OCI-LY3 (cell line): Measurements from ENCODE around the gene RHBDL3.

Experiments
- H2AFZ ChIP-seq: fragments of 200-600, 300-600 bp; shearing (Covaris generic); 2 replicates; pipeline ENCODE4 v1.6.0; 2014; ENCODE audit warnings: antibody characterized with exemption, low read depth, low read length
- H3K27ac ChIP-seq: fragments of 200-600, 300-600 bp; sonication (generic); 2 replicates; pipeline ENCODE4 v1.5.1; 2014; ENCODE audit warnings: mild to moderate bottlenecking, low read length, moderate library complexity, mixed read lengths
- H3K27me3 ChIP-seq: fragments of 200-600, 300-600 bp; sonication (generic); 2 replicates; pipeline ENCODE4 v1.6.1; 2014; ENCODE audit warnings: low read depth, low read length, mixed read lengths
- H3K36me3 ChIP-seq: fragments of 200-600, 300-600 bp; sonication (generic); replicated peaks from 2 replicates; pipeline ENCODE3; 2014; ENCODE audit warnings: low read depth, low read length, mixed read lengths
- H3K4me1 ChIP-seq: fragments of 300-600, 200-600 bp; sonication (generic); 2 replicates; pipeline ENCODE4 v1.6.1; 2014; ENCODE audit warnings: low read length, mixed read lengths
- H3K4me2 ChIP-seq: fragments of 200-600, 300-600 bp; sonication (generic); 2 replicates; pipeline ENCODE4 v1.6.1; 2014; ENCODE audit warnings: low read length, mixed read lengths
- H3K4me3 ChIP-seq: fragments of 300-600, 200-600 bp; sonication (generic); 2 replicates; pipeline ENCODE4 v1.5.1; 2014; ENCODE audit warnings: antibody characterized with exemption, mild to moderate bottlenecking, low read length, moderate library complexity
- H3K79me2 ChIP-seq: fragments of 300-600, 200-600 bp; shearing (Covaris generic); 2 replicates; pipeline ENCODE4 v1.6.1; 2014; ENCODE audit warnings: mild to moderate bottlenecking, low read length, mixed read lengths
- H3K9ac ChIP-seq: fragments of 300-600, 200-600 bp; shearing (Covaris generic); 2 replicates; pipeline ENCODE4 v1.6.0; 2014; ENCODE audit warnings: mild to moderate bottlenecking, low read length, moderate library complexity
- H3K9me3 ChIP-seq: fragments of 200-600, 300-600 bp; shearing (Covaris generic); 2 replicates; pipeline ENCODE4 v1.6.1; 2014; ENCODE audit warnings: low read length, mixed read lengths; ENCODE audit not compliant: insufficient read depth
- H4K20me1 ChIP-seq: fragments of 200-600, 300-600 bp; sonication (generic); 2 replicates; pipeline ENCODE4 v1.6.1; 2016; ENCODE audit warnings: low read length, mixed read lengths; ENCODE audit not compliant: insufficient read depth
- CTCF ChIP-seq: fragments of 200-600, 300-600 bp; sonication (generic); IDR thresholded peaks from 2 replicates; pipeline ENCODE4 v1.5.1; 2014; ENCODE audit warnings: antibody characterized with exemption, low read length, low read depth
- EZH2phosphoT487 ChIP-seq: fragments of 200-600 bp; shearing (Covaris generic); IDR thresholded peaks from 2 replicates; pipeline ENCODE4 v1.6.1; 2018; ENCODE audit warnings: antibody characterized with exemption, mixed run types, low read depth

RHBDL3 gene

GRCh38 chr17:32266051-32266388, 388 bp downstream of the RHBDL3 start:
- TF ChIP-seq CTCF (no peak), EZH2phosphoT487 (no peak)
- Histone ChIP-seq H2AFZ (no peak overlapping the region), H3K9me3 (no peaks in the 10 kb centered on the region), H3K79me2 (no peaks in the 10 kb centered on the region), H3K9ac (peak overlapping the region; percentile 11), H3K4me2 (peak overlapping the region; percentile 99), H4K20me1 (peaks cover 25% of the 10 kb centered on the region), H3K27ac (no peak overlapping the region), H3K4me1 (peaks cover 20% of the 10 kb centered on the region), H3K4me3 (peak overlapping the region; percentile 80), H3K36me3 (no peaks in the 10 kb centered on the region), H3K27me3 (peaks cover 89% of the 10 kb centered on the region)

GRCh38 chr17:32266389-32267301, 1.0 kb downstream of the RHBDL3 start:
- no peaks in the 10 kb centered on the region for H3K9me3 ChIP-seq
- H3K27me3 ChIP-seq, result peaks cover 89% of the 10 kb centered on the region
- H3K36me3 ChIP-seq, result no peaks in the 10 kb centered on the region
- no peak overlapping the region for H2AFZ ChIP-seq
- no peak overlapping the region for H3K27ac ChIP-seq
- peaks cover 28% of the 10 kb centered on the region for H4K20me1 ChIP-seq
- peak overlapping the region; percentile 80 for H3K4me3 ChIP-seq
- H3K9ac ChIP-seq, result peak overlapping the region; percentile 11
- no peak for TF ChIP-seq CTCF
- peak; percentile 69; the same call in 1 of the 2 replicates for TF ChIP-seq EZH2phosphoT487
- H3K4me2 ChIP-seq, result peak overlapping the region; percentile 99
- peaks cover 20% of the 10 kb centered on the region for H3K4me1 ChIP-seq
- no peaks in the 10 kb centered on the region for H3K79me2 ChIP-seq

GRCh38 chr17:32267690-32268205, 2.1 kb downstream of the RHBDL3 start:
- H3K9me3 ChIP-seq, result no peaks in the 10 kb centered on the region
- no peak overlapping the region for H2AFZ ChIP-seq
- no peak overlapping the region for H3K27ac ChIP-seq
- no peaks in the 10 kb centered on the region for H3K79me2 ChIP-seq
- peaks cover 20% of the 10 kb centered on the region for H3K4me1 ChIP-seq
- peak overlapping the region; percentile 99 for H3K4me2 ChIP-seq
- H3K36me3 ChIP-seq, result no peaks in the 10 kb centered on the region
- peaks cover 89% of the 10 kb centered on the region for H3K27me3 ChIP-seq
- H3K4me3 ChIP-seq, result peak overlapping the region; percentile 80
- TF ChIP-seq CTCF (no peak), EZH2phosphoT487 (no peak)
- H3K9ac ChIP-seq, result no peak overlapping the region
- peaks cover 23% of the 10 kb centered on the region; the same call in 1 of the 2 replicates for H4K20me1 ChIP-seq

GRCh38 chr17:32268734-32269288, 3.2 kb downstream of the RHBDL3 start:
- Histone ChIP-seq H3K36me3 (no peaks in the 10 kb centered on the region), H4K20me1 (peaks cover 20% of the 10 kb centered on the region; the same call in 1 of the 2 replicates), H3K4me3 (no peak overlapping the region), H3K9ac (no peak overlapping the region), H3K4me2 (no peak overlapping the region), H2AFZ (no peak overlapping the region), H3K27ac (no peak overlapping the region), H3K9me3 (no peaks in the 10 kb centered on the region), H3K4me1 (peaks cover 20% of the 10 kb centered on the region), H3K27me3 (peaks cover 91% of the 10 kb centered on the region), H3K79me2 (no peaks in the 10 kb centered on the region)
- TF ChIP-seq EZH2phosphoT487 (no peak), CTCF (no peak)
